Erythroblast (primary cell): ENCODE results near the gene RHOBTB3.

Experiments used
- GATA1 ChIP-seq: IDR thresholded peaks from 2 replicates; pipeline ENCODE4 v1.6.1; 2011; ENCODE audit warnings: low read depth, mild to moderate bottlenecking, control low read depth, low read length, moderate library complexity
- POLR2A ChIP-seq: IDR thresholded peaks from 2 replicates; pipeline ENCODE4 v1.6.1; 2011; ENCODE audit warnings: mild to moderate bottlenecking, low read length

- TF ChIP-seq POLR2A (no peak), GATA1 (no peak)
Observed at GRCh38 chr5:95830226-95830625, 99.1 kb downstream of the RHOBTB3 start.
